Neural progenitor cell (in vitro differentiated cells): ENCODE data around the gene CLRN3.

ENCODE experiments used
- EZH2 ChIP-seq: fragments of 200-600 bp; sonication (generic); IDR thresholded peaks from 2 replicates; pipeline ENCODE4 v1.6.1; 2017; ENCODE audit warnings: antibody characterized with exemption, mild to moderate bottlenecking, moderate library complexity
- TF ChIP-seq, protein P1 (sequence below): fragments of 200-600 bp; sonication (generic); IDR thresholded peaks from 2 replicates; pipeline ENCODE4 v1.5.1; 2017; ENCODE audit warnings: antibody characterized with exemption, mild to moderate bottlenecking

DNA sequence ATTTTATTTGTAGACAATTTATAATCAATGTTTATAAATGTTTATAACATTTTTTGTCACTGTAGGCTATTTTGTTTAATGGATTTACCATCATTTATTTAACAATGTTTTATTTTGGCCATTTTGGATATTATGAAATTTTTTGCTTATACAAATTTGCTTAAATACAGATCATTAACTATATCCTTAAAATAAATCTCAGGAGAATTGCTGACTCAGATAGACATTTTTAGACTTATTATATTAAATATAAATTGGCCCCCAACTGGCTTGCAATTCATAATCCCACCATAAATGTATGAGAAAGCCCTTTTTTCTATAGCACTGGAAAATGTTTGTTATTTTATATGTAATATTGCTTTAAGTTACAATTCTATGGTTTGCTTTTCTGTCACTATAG is 3.8 kb upstream of the CLRN3 start:
- TF ChIP-seq, protein P1, sequence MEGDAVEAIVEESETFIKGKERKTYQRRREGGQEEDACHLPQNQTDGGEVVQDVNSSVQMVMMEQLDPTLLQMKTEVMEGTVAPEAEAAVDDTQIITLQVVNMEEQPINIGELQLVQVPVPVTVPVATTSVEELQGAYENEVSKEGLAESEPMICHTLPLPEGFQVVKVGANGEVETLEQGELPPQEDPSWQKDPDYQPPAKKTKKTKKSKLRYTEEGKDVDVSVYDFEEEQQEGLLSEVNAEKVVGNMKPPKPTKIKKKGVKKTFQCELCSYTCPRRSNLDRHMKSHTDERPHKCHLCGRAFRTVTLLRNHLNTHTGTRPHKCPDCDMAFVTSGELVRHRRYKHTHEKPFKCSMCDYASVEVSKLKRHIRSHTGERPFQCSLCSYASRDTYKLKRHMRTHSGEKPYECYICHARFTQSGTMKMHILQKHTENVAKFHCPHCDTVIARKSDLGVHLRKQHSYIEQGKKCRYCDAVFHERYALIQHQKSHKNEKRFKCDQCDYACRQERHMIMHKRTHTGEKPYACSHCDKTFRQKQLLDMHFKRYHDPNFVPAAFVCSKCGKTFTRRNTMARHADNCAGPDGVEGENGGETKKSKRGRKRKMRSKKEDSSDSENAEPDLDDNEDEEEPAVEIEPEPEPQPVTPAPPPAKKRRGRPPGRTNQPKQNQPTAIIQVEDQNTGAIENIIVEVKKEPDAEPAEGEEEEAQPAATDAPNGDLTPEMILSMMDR, result no peak
- no peak for TF ChIP-seq EZH2
